SKM-1 treated with dmso at 0.1 percent for 144 hours (cell line): ENCODE results near the gene PTDSS2.

Experiments
- DNase-seq: peaks from one replicate; lab custom pipeline; 2025; ENCODE audit not compliant: unreplicated experiment; lab: John Stamatoyannopoulos, UW

The PTDSS2 gene

DNA sequence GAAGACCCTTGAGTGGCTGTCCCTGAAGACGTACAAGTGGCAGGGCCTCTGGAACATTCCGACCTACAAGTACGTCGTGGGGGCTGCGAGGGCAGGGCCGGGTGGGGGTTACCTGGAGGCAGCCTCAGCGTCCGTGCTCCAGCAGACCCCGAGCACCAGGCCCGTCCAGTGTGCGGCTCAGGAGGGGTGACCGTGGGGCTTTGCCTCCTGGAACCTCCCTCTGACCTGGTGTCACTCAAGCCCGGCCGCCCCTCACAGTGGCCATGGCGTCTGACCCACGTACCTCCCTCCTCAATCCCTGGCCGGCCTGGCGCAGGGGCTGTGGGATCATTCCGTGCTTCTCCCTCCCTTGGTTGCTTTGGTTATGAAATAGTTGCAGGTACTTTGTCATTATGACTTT, 38.5 kb downstream of the PTDSS2 start:
- no peak for DNase-seq

DNA sequence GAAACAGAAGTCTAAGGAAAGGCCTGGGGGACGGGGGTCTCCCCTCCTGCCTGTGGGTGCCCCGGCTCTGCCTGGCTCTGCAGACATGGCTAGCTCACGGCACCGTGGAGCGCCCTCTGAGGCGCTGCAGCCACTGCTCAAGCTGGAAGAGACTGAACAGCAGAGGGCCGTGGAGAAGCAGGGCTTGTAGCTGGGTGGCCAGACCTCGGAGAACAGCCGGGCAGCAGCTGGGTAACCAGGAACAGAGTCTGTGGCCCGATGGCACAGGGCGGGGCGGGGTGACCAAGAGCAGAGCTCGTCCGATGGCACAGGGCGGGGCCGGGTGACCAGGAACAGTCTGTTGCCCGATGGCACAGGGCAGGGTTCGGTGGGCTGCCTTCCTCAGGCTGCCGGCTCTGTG, 38.9 kb downstream of the PTDSS2 start:
- no peak for DNase-seq

- DNase-seq, result no peak
Measured at GRCh38 chr11:489610-490185, 39.6 kb downstream of the PTDSS2 start.

GRCh38 chr11:490186-490929, 40.3 kb downstream of the PTDSS2 start:
- no peak for DNase-seq

DNA sequence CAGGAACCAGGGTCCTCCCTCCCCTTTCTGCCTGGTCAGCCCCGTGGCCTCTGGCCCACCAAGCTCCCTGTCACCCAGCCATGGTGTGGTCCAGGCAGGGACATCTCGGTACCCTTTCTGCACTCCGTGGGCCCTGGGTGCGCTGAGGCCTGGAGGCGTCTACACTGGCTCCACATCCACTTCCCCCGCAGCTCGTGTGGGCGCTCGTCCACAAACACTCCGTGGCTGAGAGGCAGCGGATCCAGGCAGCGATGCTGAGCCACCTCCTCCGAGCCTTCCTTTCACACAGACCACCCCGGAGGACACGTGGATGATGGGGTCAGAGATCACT, 40.8 kb downstream of the PTDSS2 start:
- no peak for DNase-seq

DNA sequence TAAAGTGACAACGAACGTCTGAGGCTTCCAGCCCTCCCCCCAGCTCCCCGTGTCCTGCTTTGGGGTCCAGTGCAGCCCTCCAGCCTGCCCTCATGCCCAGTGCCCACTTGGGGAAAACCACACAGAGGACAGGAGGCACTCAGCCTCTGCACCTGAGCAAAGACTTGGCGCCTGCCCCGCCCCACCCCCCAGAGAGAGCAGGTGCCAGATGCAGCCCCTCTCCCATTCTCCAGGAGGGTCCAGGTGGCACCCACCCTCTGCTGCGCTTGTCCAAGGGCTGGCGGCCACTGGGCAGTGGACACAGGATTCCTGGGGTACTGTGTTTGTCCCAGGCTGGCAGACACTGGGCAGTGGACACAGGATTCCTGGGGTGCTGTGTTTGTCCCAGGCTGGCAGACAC, 41.3 kb downstream of the PTDSS2 start:
- DNase-seq, result no peak

GRCh38 chr11:492427-493226, 42.5 kb downstream of the PTDSS2 start:
- no peak for DNase-seq

- no peak for DNase-seq
Measured at GRCh38 chr11:494761-495536, 44.9 kb downstream of the PTDSS2 start.

GRCh38 chr11:495537-495931, 45.5 kb downstream of the PTDSS2 start:
- DNase-seq, result no peak

DNA sequence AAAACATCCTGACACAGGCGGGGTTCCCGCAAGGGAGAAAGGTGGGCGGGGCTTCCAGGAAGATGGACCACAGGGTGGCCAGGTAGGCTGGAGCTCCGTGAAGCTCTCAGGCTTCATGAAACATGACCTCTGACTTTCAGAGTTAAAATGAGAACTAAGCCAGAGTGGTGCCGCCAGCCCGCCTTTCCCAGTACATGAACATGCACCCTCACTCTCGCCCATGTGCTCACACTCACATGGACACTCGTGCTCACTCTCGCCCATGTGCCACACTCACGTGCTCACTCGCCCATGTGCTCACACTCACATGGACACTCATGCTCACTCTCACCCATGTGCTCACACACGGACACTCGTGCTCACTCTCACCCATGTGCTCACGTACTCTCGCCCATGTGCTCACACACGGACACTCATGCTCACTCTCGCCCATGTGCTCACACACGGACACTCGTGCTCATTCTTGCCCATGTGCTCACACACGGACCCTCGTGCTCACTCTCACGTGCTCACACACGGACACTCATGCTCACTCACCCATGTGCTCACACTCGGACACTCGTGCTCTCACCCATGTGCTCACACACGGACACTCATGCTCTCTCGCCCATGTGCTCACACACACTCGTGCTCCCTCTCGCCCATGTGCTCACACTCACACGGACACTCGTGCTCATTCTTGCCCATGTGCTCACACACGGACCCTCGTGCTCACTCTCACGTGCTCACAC, 46.9 kb downstream of the PTDSS2 start:
- DNase-seq, result no peak

GRCh38 chr11:497565-498296, 47.7 kb downstream of the PTDSS2 start:
- DNase-seq, result no peak

- no peak for DNase-seq
Measured at GRCh38 chr11:498297-499181, 48.5 kb downstream of the PTDSS2 start.

DNA sequence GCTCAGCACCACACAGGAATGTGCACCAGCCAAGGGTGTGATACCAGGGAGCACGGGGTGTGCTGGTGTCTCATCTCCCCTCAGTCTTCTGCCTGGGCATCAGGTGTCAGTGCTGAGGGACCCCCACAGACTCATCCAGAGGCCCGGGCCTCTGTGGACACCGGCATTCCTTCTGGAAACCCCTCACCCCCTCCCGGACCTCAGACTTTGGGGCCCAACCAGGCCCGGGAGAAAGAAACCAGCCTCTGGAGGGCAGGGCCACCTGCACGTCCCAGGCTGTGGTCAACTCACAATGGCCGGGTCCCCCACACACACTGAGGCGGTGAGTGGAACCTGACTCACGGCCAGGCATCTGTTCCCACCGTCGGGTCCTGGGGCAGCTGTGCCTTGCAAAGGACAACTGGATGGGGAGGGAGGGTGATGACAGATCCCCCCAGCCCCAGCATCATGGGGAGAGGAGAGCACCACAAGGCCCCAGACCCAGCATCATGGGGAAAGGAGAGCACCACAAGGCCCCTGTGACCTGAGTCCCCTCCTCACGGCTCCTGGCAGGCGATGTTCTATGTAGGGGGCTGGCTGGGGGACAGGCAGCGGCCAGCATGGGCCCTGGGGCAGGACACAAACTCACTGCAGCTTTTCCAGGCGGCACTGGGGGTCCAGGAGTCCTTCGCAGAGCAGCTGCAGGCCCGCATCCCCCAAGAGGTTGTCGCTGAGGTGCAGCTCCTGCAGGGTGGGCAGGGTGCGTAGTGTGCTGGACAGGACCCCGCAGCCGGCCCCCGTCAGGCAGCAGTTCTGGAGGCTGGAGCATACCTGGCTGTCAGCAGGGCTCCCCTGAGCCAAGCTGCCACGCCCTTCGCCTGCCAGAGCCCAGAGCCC, 49.4 kb downstream of the PTDSS2 start:
- DNase-seq, result no peak

DNA sequence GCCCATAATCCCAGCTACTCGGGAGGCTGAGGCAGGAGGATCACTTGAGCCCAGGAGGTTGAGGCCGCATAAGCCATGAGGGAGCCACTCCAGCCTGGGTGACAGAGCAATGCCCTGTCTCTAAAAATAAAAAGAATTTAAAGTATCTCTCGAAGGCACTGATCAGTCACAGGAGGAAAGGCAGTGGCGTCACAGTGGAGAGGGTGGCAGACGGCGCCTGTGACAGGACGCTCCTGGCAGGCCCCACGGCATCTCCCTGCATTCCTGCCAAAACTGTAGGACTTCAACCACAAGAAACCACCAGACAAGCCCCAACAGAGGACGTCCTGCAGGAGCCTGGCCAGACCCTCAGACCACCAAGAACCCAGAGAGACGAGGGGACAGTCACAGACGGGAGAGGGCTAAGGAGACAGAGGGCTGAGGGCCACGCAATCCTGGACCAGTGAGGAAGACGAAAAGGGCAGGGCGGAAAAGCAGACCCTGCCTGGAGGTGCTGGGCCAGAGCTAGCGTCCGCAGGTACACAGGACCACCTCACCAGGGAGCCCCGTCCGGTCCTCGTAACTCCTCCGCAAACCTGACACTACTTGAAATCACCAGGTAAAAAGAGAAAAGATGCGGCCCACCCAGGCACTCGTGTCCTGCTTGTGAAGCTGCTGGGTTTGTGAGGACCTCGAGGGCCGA, 51.1 kb downstream of the PTDSS2 start:
- DNase-seq, result no peak

DNA sequence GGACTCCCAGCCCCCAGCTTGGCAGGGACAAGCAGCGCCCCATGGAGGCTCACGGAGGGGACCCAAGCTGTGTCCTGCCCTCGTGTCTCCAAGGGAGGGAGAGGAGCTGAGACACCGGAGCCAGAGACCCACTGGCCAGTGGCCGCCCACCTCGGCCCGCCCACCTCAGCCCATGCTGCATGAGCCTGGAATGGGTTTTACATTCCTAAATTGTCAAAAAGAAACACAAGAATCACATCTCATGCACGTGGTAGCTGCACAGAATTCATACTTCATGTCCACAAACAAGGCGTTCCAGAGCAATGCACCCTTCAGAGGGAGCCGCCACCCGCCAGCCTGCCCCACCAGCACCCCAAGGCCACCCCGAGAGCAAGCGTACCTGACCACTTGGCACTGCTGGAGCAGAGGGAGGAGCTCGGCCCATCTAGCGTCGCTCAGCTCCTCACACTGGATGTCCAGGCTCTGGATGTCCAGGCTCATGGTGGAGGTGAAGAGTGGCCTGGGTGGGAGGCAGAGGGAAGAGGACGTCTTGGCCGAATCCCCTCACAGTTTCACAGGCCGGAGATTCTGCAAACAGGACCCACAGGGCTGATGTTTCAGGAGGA, 51.7 kb downstream of the PTDSS2 start:
- DNase-seq, result no peak

GRCh38 chr11:502288-503178, 52.5 kb downstream of the PTDSS2 start:
- no peak for DNase-seq
